NCI-H524 (cell line): ENCODE measurements around the gene GMIP.

Experiments used
- DNase-seq, 2 experiments: peaks; one replicate each; lab custom pipeline; 2025; lab: John Stamatoyannopoulos, UW

The GMIP gene

GRCh38 chr19:19635313-19635702 is 8.1 kb downstream of the GMIP start:
- no peak for DNase-seq

- no peak for DNase-seq
Observed at GRCh38 chr19:19634516-19635312, 8.7 kb downstream of the GMIP start.

GRCh38 chr19:19633711-19634515 is 9.5 kb downstream of the GMIP start:
- DNase-seq, result no peak

- no peak for DNase-seq
Observed at GRCh38 chr19:19632661-19633060, 10.8 kb downstream of the GMIP start.

DNA sequence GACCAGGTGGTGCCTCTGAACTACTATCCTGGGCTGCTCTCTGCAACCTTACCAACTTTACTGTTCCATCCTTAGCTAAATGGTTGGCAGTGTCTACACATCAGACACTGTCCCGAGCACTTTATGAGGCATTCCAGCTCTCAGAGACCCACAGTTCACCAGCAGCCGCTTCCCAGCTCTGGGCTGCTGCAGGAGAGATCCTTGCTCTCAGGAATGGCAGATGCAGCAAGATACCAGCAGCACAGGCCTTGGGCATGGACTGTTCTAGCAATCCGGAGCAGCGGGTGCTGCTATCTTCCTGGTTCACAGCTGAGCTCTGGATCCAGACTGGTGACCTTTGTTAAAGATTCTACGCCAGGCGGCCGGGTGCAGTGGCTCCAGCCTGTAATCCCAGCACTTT is 12.1 kb downstream of the GMIP start:
- no peak for DNase-seq

- no peak for DNase-seq
Observed at GRCh38 chr19:19630426-19630825, 13.0 kb downstream of the GMIP start.

DNA sequence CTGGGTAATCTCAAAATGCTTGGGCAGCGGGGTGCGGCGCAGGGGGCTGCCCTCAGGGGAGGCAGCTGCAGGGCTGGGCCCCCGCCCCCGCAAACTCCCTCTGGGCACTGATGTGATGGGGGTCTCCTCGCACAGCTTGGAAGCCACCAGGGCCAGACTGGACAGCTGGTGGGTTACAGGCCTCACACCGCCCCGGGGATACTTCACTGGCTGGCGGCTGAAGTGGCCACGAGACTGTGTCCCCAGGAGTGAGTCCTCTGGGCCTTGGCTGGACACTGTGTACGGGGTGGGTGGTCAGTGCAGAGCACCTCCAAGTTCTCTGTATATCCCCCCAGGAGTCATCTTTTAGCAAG is 13.4 kb downstream of the GMIP start:
- no peak for DNase-seq

DNA sequence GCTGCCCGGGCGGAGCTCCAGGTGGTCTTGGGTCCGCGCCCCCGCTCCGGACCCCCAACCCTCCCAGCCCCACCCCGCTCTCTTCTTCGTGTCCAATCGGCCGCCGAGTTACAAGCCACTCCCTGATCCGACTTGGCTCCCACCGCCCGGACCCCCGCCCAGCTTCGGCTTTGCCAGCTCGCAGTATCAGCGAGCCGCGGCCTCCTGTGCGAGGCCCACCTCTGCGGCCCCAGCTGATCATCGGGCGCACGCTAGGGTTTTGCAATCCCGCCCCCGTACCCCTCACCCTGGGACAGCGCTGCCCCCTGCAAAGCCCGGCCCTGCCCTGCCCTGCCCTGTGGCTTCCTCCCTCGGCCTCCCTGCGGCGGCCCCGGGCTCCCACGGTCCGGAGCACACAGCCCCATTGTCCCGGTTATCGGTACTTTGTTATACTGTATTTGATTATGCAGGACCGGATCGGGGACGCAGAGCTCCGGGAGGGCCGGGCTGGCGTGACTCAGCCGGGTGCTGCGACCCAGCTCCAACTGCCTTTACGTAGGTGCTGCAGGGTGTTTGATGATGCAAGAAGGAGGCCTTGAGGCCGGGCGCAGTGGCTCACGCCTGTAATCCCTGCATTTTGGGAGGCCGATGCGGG is 14.8 kb downstream of the GMIP start:
- DNase-seq, result peak in 1 of 2 experiments; percentile 40

DNA sequence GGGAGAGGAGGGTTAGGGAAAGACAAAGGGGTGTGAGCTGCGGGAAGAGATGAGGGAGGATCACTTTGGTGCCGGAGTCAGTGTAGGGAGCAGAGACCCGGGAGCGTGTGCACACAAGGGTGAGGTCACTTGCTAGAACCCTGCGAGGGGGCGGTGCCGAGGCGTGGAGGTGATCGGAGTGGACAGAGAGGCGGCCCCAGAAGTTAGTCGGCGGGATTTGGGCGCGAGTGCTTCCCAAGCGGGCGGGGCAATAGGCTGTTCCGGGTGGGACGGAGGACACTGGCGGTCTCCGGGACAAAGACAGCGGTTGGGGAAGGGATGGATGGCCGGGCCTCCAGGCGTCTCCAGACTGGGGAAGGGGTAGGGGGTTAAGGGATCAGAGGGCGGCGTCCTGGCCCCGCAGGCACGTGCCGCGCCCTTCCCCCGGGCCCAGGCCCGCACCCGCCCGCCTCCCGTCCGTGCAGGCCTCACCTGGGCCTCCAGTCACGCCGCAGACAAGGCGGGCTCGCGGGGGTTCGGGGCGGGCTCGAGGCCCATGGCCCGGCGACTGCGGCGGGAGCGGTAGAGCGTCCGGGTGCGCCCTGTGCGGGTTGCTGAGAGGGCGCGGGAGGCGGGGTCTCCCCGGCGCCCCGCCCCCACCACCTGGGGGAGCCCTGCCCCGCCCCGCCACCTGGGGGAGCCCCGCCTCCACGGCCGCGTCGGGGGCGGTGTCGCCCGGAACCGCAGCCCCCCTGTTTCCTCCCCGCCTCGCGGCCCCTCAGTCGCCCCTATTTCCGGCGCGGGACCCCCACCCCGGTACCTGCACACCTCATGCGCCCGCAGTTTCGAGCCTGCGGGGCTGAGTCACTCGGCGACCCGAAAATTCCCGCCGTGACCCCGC is 15.6 kb downstream of the GMIP start, which contains the start of gene LPAR2:
LPAR2 (minus strand) TSS at position 600 of the 880 bp plus-strand sequence. CDS start 945 bp downstream, outside the sequence.
- DNase-seq, result peak in 1 of 2 experiments; percentile 23

GRCh38 chr19:19626516-19627472 is 16.7 kb downstream of the GMIP start:
- no peak for DNase-seq

- no peak for DNase-seq
Observed at GRCh38 chr19:19624032-19624570, 19.4 kb downstream of the GMIP start.

GRCh38 chr19:19623383-19623782 is 20.1 kb downstream of the GMIP start:
- DNase-seq, result no peak

DNA sequence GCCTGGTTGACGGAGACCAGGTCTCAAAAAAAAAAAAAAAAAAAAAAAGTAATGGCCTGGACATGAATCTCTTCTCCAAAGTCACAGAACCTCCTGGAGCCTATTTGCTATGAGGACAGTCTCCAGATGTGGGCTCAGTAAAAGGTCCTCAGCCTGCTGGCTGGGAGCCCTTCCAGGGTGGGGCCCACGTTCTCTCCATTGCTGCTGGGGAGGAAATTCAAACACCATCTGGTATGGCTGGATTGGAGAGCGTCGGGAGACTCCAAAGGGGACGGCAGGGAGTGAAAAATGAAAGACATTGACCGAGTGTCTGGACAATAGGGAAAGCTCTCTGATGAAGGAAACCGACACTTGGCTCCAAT is 23.6 kb downstream of the GMIP start:
- DNase-seq, result no peak

DNA sequence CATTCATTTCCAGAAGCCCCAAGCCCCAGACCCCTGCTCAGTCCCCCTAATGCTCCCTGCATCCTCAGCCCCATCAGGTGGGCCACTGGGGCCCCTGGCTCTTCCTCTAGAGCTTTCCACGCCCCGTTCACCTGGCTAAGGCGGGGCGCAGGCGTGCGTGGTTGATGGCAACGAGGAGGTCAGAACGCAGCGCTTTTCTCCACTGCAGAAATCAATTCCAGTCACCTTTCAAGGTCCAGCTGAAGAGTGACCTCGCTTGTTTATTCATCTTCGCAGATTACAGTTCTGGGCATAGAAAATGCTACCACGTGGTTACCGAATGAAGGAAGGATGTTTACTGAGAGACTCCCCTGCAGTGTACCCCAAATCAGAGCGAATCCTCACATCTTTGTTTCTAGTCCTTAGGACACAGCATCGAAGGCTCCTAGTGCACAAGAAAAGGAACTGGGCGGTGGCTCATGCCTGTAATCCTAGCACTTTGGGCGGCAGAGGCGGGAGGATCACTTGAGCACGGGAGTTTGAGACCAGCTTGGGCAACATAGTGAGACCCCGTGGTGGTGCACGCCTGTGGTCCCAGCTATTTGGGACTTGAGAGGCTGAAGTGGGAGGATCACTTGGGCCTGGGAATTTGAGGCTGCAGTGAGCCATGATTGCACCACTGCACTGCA is 24.1 kb downstream of the GMIP start:
- DNase-seq, result no peak

- DNase-seq, result peak; percentile 98 to 99
Observed at GRCh38 chr19:19618219-19619051, 25.0 kb downstream of the GMIP start, which contains the start of gene PBX4. PBX4 (minus strand) TSS chr19:19618687; CDS start chr19:19618629, 58 bp downstream.

DNA sequence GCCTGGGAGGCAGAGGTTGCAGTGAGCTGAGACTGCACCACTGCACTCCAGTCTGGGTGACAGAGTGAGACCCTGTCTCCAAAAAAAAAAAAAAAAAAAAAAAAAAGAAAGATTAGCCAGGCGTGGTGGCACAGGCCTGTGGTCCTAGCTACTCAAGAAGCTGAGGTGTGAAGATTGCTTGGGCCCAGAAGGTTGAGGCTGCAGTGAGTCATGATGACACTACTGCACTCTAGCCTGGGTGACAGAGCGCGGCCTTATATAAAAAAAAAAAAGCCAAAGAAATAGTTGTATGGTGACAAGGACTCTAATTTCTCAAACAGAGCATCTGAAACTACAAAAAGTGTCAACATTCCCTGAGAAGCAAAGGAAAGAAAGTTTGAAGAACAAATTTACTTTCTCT is 28.4 kb downstream of the GMIP start:
- no peak for DNase-seq

DNA sequence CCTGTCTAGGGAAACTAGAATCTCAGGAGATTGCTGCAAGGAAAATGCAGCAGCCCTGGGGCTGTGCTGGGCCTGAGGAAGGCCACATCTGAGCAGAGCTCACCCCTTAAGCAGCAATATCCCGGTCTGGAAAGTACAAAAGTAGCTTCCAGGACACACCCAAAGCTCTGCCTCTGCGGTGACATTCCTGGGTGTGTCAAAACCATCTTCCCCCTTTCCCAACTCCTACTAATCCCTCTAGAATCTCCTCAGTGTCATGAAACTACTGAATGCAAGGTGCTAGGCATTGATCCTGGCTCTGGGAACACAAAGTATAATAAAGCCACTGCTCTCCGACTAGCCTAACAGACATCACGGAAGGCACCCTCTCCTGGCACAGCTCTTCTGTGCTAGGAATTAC is 30.0 kb downstream of the GMIP start:
- no peak for DNase-seq

DNA sequence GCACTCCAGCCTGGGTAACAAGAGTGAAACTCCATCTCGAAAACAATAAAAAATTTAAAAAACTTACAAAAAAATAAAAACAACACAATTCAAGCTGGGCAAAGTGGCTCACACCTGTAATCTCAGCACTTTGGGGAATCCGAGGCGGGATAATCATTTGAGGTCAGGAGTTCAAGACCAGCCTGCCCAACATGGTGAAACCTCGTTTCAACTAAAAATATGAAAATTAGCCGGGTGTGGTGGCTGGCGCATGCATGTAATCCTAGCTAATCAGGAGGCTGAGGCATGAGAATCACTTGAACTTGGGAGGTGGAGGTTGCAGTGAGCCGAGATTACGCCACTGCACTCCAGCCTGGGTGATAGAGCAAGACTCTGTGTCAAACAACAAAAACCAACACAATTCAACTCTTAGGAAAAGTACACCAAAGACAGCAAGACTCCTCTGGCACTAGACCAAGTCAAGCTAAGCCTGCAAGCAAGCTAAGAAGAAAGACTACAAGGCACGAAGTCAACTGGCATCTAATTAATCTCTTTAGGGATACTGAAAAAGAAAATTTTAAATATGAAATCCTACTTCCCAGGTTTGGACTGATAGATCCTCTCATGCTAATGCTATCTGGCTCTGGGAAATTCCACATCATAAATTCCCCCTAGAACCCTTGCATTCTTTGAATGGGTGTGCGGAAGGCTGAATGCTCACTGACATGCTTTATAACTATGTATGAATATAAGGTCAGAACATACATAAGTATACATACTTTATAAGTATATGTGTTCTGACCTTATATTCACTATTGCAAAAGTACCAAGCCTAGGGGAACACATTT is 32.9 kb downstream of the GMIP start:
- no peak for DNase-seq
